ENCODE measurements around the gene GLRX5.
"Not testable (repeated sequence)": the region's sequence is repeated elsewhere in the genome, so short reads cannot be mapped to it uniquely, and the experiment has no call there.

The GLRX5 gene

GRCh38 chr14:95507174-95507573 lies 27.7 kb upstream of the GLRX5 start:
- TF ChIP-seq PKNOX1 (IDR thresholded peaks at IDR 0.05) = no peak
- TF ChIP-seq ZNF384 (IDR thresholded peaks at IDR 0.05) = no peak
- no peak for TF ChIP-seq SP1 (IDR thresholded peaks at IDR 0.05)
- no peak for TF ChIP-seq TARDBP (IDR thresholded peaks at IDR 0.05)
- no peak for TF ChIP-seq NFRKB (IDR thresholded peaks at IDR 0.05)
- no peak for TF ChIP-seq FOXM1 (IDR thresholded peaks at IDR 0.05; ENCODE audit: borderline replicate concordance)
- TF ChIP-seq ELF4 (IDR thresholded peaks at IDR 0.05) = no peak
- no peak for TF ChIP-seq FOXK2 (IDR thresholded peaks at IDR 0.05)
- no peak for TF ChIP-seq L3MBTL2 (conservative IDR thresholded peaks at IDR 0.05)
- TF ChIP-seq SUZ12 (IDR thresholded peaks at IDR 0.05) = no peak
- ChIA-PET POLR2A (no interaction called here), CTCF (no interaction called here)
- no peak for DNase-seq (ENCODE audit: extremely low spot score)

GRCh38 chr14:95507701-95508103 lies 27.1 kb upstream of the GLRX5 start:
- DNase-seq (ENCODE audit: extremely low spot score) = no peak
- TF ChIP-seq NFRKB (IDR thresholded peaks at IDR 0.05) = no peak
- POLR2A ChIA-PET = no interaction called here
- CTCF ChIA-PET = no interaction called here

GRCh38 chr14:95508377-95508776 lies 26.5 kb upstream of the GLRX5 start:
- POLR2A ChIA-PET = no interaction called here
- no peak for TF ChIP-seq SP1 (IDR thresholded peaks at IDR 0.05)
- TF ChIP-seq ARNT (IDR thresholded peaks at IDR 0.05) = no peak
- TF ChIP-seq L3MBTL2 (conservative IDR thresholded peaks at IDR 0.05) = no peak
- TF ChIP-seq FOXA1 (IDR thresholded peaks at IDR 0.05) = no peak
- TF ChIP-seq PKNOX1 (IDR thresholded peaks at IDR 0.05) = no peak
- no peak for TF ChIP-seq ZNF384 (IDR thresholded peaks at IDR 0.05)
- no peak for TF ChIP-seq FOXK2 (IDR thresholded peaks at IDR 0.05)
- TF ChIP-seq TARDBP (IDR thresholded peaks at IDR 0.05) = no peak
- TF ChIP-seq ELF4 (IDR thresholded peaks at IDR 0.05) = no peak
- no peak for TF ChIP-seq HDGF (IDR thresholded peaks at IDR 0.05; ENCODE audit: borderline replicate concordance)
- TF ChIP-seq CTBP1 (IDR thresholded peaks at IDR 0.05; ENCODE audit: borderline replicate concordance) = no peak
- TF ChIP-seq FOXM1 (IDR thresholded peaks at IDR 0.05; ENCODE audit: borderline replicate concordance) = no peak
- no peak for TF ChIP-seq SUZ12 (IDR thresholded peaks at IDR 0.05)
- TF ChIP-seq NFRKB (IDR thresholded peaks at IDR 0.05) = no peak
- TF ChIP-seq BHLHE40 (IDR thresholded peaks at IDR 0.05; ENCODE audit: borderline replicate concordance) = no peak
- no peak for TF ChIP-seq LEF1 (IDR thresholded peaks at IDR 0.05; ENCODE audit: borderline replicate concordance)
- CTCF ChIA-PET = no interaction called here
- DNase-seq (ENCODE audit: extremely low spot score) = no peak

GRCh38 chr14:95509495-95509894 lies 25.4 kb upstream of the GLRX5 start:
- TF ChIP-seq SP1 (IDR thresholded peaks at IDR 0.05) = no peak
- TF ChIP-seq ZNF384 (IDR thresholded peaks at IDR 0.05) = no peak
- no peak for TF ChIP-seq TARDBP (IDR thresholded peaks at IDR 0.05)
- TF ChIP-seq HDGF (IDR thresholded peaks at IDR 0.05; ENCODE audit: borderline replicate concordance) = no peak
- POLR2A ChIA-PET = no interaction called here
- DNase-seq (ENCODE audit: extremely low spot score) = no peak
- CTCF ChIA-PET = no interaction called here

- POLR2A ChIA-PET; DNase-seq (ENCODE audit: extremely low spot score): not testable (repeated sequence)
- CTCF ChIA-PET = interaction anchor here (0.7 kb wide), 1 partner anchor 14 kb away, joined by 4 read pairs; no protein-coding TSS in a partner anchor
Observed at GRCh38 chr14:95510344-95510743, 24.5 kb upstream of the GLRX5 start.

GRCh38 chr14:95510804-95511203 lies 24.0 kb upstream of the GLRX5 start:
- no peak for DNase-seq (ENCODE audit: extremely low spot score)
- ChIA-PET CTCF (interaction anchor here (0.7 kb wide), 1 partner anchor 14 kb away, joined by 4 read pairs; no protein-coding TSS in a partner anchor), POLR2A (no interaction called here)
- TF ChIP-seq L3MBTL2 (conservative IDR thresholded peaks at IDR 0.05) = no peak
- no peak for TF ChIP-seq ARNT (IDR thresholded peaks at IDR 0.05)
- no peak for TF ChIP-seq FOXM1 (IDR thresholded peaks at IDR 0.05; ENCODE audit: borderline replicate concordance)
- TF ChIP-seq CTBP1 (IDR thresholded peaks at IDR 0.05; ENCODE audit: borderline replicate concordance) = no peak
- TF ChIP-seq ELF4 (IDR thresholded peaks at IDR 0.05) = no peak
- no peak for TF ChIP-seq NFRKB (IDR thresholded peaks at IDR 0.05)
- no peak for TF ChIP-seq SP1 (IDR thresholded peaks at IDR 0.05)
- no peak for TF ChIP-seq FOXA1 (IDR thresholded peaks at IDR 0.05)
- no peak for TF ChIP-seq BHLHE40 (IDR thresholded peaks at IDR 0.05; ENCODE audit: borderline replicate concordance)
- TF ChIP-seq HDGF (IDR thresholded peaks at IDR 0.05; ENCODE audit: borderline replicate concordance) = no peak
- TF ChIP-seq PKNOX1 (IDR thresholded peaks at IDR 0.05) = no peak
- TF ChIP-seq ZNF384 (IDR thresholded peaks at IDR 0.05) = no peak
- no peak for TF ChIP-seq TARDBP (IDR thresholded peaks at IDR 0.05)
- no peak for TF ChIP-seq FOXK2 (IDR thresholded peaks at IDR 0.05)
- TF ChIP-seq SUZ12 (IDR thresholded peaks at IDR 0.05) = no peak
- no peak for TF ChIP-seq LEF1 (IDR thresholded peaks at IDR 0.05; ENCODE audit: borderline replicate concordance)

GRCh38 chr14:95511687-95512086 lies 23.2 kb upstream of the GLRX5 start:
- no peak for TF ChIP-seq NFRKB (IDR thresholded peaks at IDR 0.05)
- TF ChIP-seq CTBP1 (IDR thresholded peaks at IDR 0.05; ENCODE audit: borderline replicate concordance) = no peak
- no peak for TF ChIP-seq SP1 (IDR thresholded peaks at IDR 0.05)
- no peak for TF ChIP-seq FOXK2 (IDR thresholded peaks at IDR 0.05)
- TF ChIP-seq HDGF (IDR thresholded peaks at IDR 0.05; ENCODE audit: borderline replicate concordance) = no peak
- no peak for TF ChIP-seq TARDBP (IDR thresholded peaks at IDR 0.05)
- TF ChIP-seq L3MBTL2 (conservative IDR thresholded peaks at IDR 0.05) = no peak
- TF ChIP-seq FOXM1 (IDR thresholded peaks at IDR 0.05; ENCODE audit: borderline replicate concordance) = no peak
- no peak for TF ChIP-seq PKNOX1 (IDR thresholded peaks at IDR 0.05)
- TF ChIP-seq LEF1 (IDR thresholded peaks at IDR 0.05; ENCODE audit: borderline replicate concordance) = no peak
- TF ChIP-seq BHLHE40 (IDR thresholded peaks at IDR 0.05; ENCODE audit: borderline replicate concordance) = no peak
- TF ChIP-seq ZNF384 (IDR thresholded peaks at IDR 0.05) = no peak
- no peak for TF ChIP-seq ARNT (IDR thresholded peaks at IDR 0.05)
- DNase-seq (ENCODE audit: extremely low spot score) = no peak
- POLR2A ChIA-PET = no interaction called here
- CTCF ChIA-PET = no interaction called here
